NCI-H146 treated with DMSO at 0.1 percent for 48 hours (cell line): Measurements from ENCODE around the gene GPX4.

Experiments
- DNase-seq: peaks from one replicate; lab custom pipeline; 2025; ENCODE audit not compliant: unreplicated experiment; lab: John Stamatoyannopoulos, UW

GPX4 gene

DNA sequence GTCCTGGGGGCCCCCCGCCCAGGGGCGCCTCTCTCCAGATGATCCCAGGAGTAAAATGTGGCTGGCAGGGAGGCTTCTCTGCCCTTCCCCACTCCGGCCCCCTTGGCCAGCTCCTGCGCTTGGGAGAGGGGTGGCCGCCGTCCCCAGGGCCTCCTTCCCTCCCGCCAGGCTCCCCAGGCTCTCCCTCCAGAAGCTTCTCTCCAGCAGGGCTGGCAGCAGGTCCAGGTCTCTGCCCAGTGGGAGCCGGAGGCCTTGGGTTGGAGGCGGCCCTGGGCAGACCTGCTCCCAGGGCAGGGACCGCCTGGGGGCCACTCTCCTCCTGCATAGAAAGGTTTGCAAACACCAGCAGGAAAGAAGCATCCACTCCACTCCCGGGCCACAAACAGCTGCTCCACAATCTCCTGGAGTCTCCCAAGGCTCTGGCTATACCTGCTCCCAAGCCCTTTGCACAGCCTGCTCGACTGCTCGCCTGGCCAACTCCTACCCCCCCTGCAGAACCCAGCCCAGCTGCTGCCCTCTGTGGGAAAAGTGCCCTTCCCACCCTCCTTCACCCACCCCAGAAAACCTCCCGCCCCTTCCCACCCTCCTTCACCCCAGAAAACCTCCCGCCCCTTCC is 44.2 kb downstream of the GPX4 start:
- no peak for DNase-seq

DNA sequence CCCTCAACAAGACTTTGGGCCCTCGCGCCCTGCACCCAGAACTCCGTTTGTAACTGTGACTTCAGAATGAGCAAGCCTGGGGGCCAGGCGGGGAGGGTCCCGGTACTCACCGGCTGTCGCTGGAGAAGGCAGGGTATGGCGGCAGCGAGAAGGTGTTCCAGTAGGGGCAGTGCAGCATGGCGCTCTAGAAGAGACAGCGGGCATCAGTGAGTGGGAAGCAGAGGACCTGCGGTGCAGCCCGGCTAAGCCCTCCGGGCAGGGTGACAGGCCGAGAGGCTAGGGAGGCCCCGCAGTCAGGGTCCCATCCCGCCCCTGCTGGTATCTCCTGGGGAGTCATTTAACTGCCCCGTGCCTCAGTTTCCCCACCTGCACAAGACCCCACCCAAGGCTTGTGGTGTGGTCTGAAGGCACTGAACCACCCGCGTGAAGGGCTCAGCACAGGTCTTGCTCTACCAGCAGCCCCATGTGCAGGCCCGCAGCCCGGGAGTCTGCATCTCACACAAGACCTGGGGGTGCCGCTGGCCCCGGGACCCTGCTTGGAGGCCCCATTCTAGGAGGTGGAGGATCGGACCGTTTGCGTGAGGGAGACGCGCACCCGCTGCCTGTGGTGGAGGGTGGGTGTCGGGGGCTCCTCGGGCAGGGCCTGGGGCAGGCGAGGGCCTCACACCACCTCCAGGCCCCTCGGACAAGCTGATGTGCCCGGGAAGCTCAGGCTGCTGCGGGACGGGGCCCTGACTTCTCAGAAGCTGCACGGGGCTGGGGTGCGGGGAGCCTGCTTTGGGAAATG is 45.7 kb downstream of the GPX4 start:
- no peak for DNase-seq

DNA sequence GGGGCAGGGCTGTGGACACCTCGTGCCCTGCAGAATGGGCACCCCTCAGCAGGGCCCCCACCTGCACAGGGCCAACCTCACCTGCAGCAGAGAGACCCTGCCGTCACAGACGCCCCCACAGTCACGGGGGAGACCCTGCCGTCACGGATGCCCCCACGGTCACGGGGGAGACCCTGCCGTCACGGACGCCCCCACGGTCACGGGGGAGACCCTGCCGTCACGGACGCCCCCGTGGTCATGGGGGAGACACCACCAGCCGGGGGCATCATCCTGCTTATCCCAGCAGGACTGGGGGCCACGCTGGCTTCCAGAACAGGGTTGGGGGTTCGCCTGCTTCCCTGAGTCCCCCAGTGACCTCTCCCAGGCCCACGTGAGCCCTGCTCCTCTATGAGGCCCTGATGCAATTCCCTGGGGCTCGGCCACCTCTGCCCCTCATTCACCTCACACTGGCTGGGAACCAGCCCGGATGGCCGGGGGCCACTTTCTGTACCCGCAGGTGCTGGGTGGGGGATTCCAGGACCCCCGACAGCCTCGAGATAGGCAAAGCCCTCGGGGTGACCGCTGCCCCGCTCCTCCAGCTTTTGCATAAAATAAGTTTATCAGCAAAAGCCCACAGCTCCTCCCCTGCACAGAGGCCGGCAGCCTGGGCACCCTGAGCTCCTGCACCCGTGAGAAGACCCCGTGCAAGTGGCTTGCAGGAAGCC is 46.7 kb downstream of the GPX4 start:
- DNase-seq: no peak

DNA sequence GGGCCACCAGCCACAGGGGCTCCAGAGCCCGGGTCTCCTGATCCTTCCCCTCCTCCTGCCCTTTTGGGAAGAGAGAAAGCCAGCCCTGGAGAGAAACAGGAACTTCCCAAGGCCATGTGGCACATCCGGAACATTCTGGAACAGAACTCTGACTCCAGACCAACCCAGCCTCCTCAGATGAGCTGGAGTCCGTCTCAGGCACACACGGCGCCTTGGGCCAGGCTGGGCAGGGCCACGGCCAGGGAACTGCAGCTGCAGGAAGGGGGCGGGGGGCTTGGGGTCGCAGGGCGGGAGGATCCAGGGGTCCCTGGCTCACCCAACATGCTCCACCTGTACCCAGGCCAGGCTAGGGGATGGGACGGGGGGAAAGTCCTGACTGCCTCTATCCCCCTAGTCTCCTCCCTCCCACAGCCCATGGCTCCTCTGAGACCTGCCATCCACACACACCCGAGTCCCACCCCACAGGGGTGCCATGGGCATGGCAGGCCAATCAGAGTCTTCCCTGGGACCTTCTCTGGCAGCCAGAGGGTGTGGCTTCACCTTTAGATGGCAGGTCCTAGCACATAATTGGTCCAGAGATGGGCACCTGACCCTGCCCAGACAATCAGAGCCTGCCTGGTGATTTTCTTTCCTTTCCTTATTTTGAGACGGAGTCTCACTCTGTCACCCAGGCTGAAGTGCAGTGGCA is 47.4 kb downstream of the GPX4 start:
- no peak for DNase-seq

DNA sequence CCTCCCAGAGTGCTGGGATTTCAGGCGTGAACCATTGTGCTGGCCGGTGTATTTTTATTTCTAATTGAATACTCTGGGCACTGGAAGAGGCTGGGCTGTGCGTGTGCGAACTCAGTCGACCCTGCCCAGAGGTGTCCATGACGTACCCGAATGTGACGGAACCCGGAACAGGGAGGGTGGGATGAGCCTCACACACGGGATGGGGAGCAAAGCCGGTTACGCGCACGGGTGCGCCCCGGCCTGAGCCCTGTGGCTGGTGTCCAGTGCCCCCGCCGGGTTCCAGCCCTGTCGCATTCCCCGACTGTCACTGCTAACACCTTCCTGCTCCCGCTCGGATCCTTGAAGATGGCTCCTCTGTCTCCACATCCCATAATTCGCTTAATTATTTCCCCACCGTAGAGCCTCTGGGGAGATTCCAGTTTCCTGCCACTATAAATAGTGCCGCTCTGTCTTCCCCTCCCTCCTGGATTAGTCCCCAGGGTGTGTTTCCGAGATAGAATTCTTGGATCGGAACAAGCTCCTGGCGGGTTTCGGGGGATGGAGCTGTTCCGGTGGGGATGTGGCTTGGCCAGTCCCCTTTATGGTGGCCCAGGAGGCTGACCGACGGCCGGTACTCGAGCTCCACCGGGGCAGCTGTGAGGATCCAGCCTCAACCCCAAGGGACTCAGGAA is 48.3 kb downstream of the GPX4 start:
- no peak for DNase-seq

DNA sequence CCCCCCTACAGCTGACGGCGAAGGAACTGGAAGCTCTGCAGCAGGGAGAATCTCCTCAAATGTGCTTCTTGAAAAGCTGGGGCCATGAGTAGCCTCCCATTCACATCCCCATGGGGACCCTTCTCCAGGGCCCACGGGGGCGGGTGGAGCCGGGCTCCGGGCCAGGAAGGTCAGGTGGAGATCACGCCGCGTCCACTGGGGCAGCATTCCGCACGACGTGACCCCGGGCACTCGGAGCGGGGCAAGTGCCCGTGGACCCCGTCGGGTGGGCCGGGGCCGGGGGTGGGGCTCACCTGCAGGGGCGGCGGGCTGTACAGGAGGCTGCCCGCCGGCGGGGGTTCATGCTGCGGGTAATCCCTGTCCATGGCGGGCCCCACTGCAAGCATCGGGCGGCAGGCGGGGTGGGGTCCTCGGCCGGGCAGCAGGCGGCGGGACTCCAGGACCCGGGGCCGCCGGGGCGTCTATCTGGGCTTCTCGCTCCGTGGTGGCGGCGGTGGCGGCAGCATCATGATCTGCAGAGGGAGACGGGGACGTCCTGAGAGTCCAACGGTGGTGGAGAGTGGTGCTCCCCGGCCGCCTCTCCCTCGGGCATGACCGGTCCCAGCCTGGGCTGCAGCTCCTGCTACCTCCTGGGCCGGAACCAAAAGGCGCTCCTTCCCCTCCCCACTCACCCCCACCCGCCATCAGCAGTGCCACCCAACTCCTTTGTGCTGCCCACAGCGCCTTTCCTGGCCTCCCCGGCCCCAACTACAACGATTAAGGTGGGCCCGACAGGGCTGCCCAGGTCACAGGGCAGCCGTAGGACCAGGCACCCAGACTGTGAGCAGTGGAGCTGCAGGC is 50.3 kb downstream of the GPX4 start:
- DNase-seq: no peak

DNA sequence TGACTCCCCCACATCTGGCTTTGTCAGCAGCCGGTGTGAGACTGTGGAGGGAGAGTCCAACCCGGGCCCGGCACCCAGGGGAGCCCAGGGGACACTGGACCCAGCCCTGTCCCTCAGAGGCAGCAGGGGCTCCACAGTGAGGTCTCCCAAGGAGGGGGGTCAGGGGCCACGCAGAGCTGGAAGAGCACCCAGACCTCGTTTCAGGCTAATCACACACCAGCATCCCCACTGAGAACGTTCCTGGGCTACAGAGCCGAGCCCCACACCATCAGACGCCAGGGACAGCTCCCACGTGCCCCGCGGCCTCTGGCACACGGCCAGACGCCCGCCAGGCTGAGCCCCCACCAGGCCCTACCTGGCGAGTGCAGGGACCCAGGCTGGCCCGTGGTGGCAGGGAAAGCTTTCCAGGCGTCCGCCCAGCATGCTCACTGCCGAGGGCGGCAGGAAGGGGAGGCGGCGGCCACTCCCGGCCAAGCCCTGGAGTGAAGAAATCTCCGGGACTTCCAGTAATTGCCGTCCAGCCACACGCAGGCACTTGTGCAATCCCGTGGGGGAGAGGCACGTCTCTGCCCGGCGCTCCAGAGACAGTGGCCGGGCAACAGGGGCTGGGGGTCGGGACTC is 51.0 kb downstream of the GPX4 start:
- no peak for DNase-seq

DNA sequence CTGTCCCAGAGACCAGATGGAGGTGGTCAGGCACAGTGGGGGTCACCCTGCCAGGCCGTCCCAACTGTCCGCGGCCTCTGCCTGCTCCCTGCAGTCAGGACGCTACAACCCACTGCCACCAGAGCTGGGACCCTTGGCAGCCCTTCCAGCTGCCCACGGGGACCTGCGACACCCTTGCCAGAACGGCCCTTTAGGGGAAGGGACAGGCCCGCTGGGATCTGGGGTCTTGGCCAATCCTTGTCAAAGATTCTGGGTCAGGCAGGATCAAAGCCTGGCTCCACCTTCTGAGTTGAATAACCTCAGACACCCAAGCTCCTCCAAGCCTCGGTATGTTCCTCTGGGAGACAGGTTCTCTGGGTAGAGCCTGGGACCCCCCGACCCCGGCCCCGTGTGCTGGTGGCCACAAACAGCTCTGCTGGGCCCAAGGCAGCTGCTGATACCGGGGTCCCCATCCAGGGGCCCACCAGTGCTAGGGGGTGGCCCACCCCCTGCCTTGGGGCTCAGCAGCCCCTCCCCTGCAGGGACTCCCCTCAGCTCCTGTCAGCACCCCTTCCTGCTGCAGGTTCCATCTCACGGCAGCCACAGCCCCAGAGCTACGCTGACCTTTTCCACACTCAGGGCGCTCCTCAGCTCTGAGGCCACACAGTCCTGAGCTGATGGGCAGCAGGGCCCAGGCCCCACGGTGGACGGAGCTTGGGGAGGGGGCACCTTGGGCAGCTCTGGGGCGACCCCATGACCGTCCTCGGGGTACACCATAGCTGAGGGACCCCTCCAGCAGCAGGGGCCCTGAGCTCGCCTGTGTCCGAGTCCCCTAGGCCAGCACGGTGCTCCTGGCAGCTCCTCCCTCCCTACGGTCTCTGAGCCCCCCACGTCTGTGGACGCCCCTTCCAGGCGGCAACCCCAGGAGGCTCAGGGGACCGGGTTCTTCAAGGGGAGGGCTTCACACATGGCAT is 51.8 kb downstream of the GPX4 start:
- no peak for DNase-seq
